ENCODE results near the gene BRD8. TPM values are rescaled to one million over a fixed set of nuclear protein-coding genes. Genes with fewer than 3 reads are reported as not detected.
"Not testable (repeated sequence)": the region's sequence is repeated elsewhere in the genome, so short reads cannot be mapped to it uniquely, and the experiment has no call there.

BRD8 gene, protein sequence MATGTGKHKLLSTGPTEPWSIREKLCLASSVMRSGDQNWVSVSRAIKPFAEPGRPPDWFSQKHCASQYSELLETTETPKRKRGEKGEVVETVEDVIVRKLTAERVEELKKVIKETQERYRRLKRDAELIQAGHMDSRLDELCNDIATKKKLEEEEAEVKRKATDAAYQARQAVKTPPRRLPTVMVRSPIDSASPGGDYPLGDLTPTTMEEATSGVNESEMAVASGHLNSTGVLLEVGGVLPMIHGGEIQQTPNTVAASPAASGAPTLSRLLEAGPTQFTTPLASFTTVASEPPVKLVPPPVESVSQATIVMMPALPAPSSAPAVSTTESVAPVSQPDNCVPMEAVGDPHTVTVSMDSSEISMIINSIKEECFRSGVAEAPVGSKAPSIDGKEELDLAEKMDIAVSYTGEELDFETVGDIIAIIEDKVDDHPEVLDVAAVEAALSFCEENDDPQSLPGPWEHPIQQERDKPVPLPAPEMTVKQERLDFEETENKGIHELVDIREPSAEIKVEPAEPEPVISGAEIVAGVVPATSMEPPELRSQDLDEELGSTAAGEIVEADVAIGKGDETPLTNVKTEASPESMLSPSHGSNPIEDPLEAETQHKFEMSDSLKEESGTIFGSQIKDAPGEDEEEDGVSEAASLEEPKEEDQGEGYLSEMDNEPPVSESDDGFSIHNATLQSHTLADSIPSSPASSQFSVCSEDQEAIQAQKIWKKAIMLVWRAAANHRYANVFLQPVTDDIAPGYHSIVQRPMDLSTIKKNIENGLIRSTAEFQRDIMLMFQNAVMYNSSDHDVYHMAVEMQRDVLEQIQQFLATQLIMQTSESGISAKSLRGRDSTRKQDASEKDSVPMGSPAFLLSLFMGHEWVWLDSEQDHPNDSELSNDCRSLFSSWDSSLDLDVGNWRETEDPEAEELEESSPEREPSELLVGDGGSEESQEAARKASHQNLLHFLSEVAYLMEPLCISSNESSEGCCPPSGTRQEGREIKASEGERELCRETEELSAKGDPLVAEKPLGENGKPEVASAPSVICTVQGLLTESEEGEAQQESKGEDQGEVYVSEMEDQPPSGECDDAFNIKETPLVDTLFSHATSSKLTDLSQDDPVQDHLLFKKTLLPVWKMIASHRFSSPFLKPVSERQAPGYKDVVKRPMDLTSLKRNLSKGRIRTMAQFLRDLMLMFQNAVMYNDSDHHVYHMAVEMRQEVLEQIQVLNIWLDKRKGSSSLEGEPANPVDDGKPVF
- 51.8 and 57.9 TPM in 2 replicates for total RNA-seq

- no peaks in the 10 kb centered on the region for H3K9me3 Mint-ChIP-seq
Measured at GRCh38 chr5:138178516-138179276, at the start of gene BRD8, which contains the start of gene KIF20A. BRD8 (minus strand) TSS chr5:138178630; CDS start chr5:138178614, 16 bp downstream. KIF20A (plus strand) TSS chr5:138179112; CDS start chr5:138179681, 569 bp downstream.

DNA sequence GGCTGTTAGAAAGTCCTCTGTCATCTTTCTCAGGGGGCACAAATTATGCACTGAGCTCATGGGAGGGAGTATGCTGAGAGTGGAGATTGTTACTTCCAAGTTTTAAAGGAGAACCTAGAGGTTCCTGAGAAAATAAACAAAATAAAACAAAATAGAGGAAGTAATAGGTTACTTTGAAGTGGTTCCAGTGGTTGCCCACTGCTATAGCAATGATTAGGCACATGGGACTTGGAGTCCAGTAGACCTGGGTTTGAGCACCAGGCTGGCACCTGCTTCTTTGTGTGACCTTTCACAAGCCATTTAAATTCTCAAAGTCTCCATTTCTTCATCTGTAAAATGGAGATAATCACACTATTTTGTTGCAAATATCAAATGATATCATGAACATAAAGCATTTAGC is 48.5 kb upstream of the BRD8 start:
- no peaks in the 10 kb centered on the region for H3K4me1 Mint-ChIP-seq (ENCODE audit: low read depth)
- no peak overlapping the region for H3K27ac Mint-ChIP-seq
- no peaks in the 10 kb centered on the region for H3K36me3 Mint-ChIP-seq (ENCODE audit: low read depth)
- intact Hi-C loops (cut with micrococcal nuclease): no loop called here
- no peak overlapping the region for H3K4me3 Mint-ChIP-seq
- peaks cover 18% of the 10 kb centered on the region for H3K27me3 Mint-ChIP-seq (ENCODE audit: insufficient read depth)
- H3K9me3 Mint-ChIP-seq: no peaks in the 10 kb centered on the region
- DNase-seq (ENCODE audit: low spot score): no peak

More at GRCh38 chr5:138178516-138179276, at the start of gene BRD8, which contains the start of gene KIF20A:
- DNase-seq (ENCODE audit: low spot score): peak; percentile 87
- intact Hi-C loops (cut with micrococcal nuclease): loop anchor here (1.0 to 2.0 kb wide), 10 partner anchors 35 to 397 kb away; partner anchors contain the start of genes CDC23, CDC25C, ETF1 and HSPA9
- H3K27me3 Mint-ChIP-seq (ENCODE audit: insufficient read depth): no peaks in the 10 kb centered on the region
- peaks cover 33% of the 10 kb centered on the region for H3K36me3 Mint-ChIP-seq (ENCODE audit: low read depth)
- H3K4me3 Mint-ChIP-seq: no peak within 1 kb of the TSS
- H3K4me1 Mint-ChIP-seq (ENCODE audit: low read depth): peaks cover 11% of the 10 kb centered on the region
- peak within 1 kb of the TSS; percentile 61 for H3K27ac Mint-ChIP-seq

- no peaks in the 10 kb centered on the region for H3K4me1 Mint-ChIP-seq (ENCODE audit: low read depth)
- no peak overlapping the region for H3K4me3 Mint-ChIP-seq
- H3K9me3 Mint-ChIP-seq: no peaks in the 10 kb centered on the region
- H3K27me3 Mint-ChIP-seq (ENCODE audit: insufficient read depth): peaks cover 18% of the 10 kb centered on the region
- no peak for DNase-seq (ENCODE audit: low spot score)
- H3K27ac Mint-ChIP-seq: no peak overlapping the region
- no peaks in the 10 kb centered on the region for H3K36me3 Mint-ChIP-seq (ENCODE audit: low read depth)
- intact Hi-C loops (cut with micrococcal nuclease): no loop called here
Measured at GRCh38 chr5:138224712-138225111, 46.3 kb upstream of the BRD8 start.

GRCh38 chr5:138223532-138223931 is 45.1 kb upstream of the BRD8 start:
- H3K36me3 Mint-ChIP-seq (ENCODE audit: low read depth): no peaks in the 10 kb centered on the region
- DNase-seq (ENCODE audit: low spot score): no peak
- H3K4me3 Mint-ChIP-seq: no peak overlapping the region
- no peaks in the 10 kb centered on the region for H3K9me3 Mint-ChIP-seq
- intact Hi-C loops (cut with micrococcal nuclease): no loop called here
- peaks cover 19% of the 10 kb centered on the region for H3K27me3 Mint-ChIP-seq (ENCODE audit: insufficient read depth)
- no peaks in the 10 kb centered on the region for H3K4me1 Mint-ChIP-seq (ENCODE audit: low read depth)
- no peak overlapping the region for H3K27ac Mint-ChIP-seq

GRCh38 chr5:138216799-138217198 is 38.4 kb upstream of the BRD8 start:
- H3K4me1 Mint-ChIP-seq (ENCODE audit: low read depth): peaks cover 13% of the 10 kb centered on the region
- H3K27ac Mint-ChIP-seq: no peak overlapping the region
- intact Hi-C loops (cut with micrococcal nuclease): no loop called here
- no peak for DNase-seq (ENCODE audit: low spot score)
- H3K9me3 Mint-ChIP-seq: no peaks in the 10 kb centered on the region
- H3K4me3 Mint-ChIP-seq: no peak overlapping the region
- H3K27me3 Mint-ChIP-seq (ENCODE audit: insufficient read depth): peaks cover 5% of the 10 kb centered on the region
- H3K36me3 Mint-ChIP-seq (ENCODE audit: low read depth): no peaks in the 10 kb centered on the region

DNA sequence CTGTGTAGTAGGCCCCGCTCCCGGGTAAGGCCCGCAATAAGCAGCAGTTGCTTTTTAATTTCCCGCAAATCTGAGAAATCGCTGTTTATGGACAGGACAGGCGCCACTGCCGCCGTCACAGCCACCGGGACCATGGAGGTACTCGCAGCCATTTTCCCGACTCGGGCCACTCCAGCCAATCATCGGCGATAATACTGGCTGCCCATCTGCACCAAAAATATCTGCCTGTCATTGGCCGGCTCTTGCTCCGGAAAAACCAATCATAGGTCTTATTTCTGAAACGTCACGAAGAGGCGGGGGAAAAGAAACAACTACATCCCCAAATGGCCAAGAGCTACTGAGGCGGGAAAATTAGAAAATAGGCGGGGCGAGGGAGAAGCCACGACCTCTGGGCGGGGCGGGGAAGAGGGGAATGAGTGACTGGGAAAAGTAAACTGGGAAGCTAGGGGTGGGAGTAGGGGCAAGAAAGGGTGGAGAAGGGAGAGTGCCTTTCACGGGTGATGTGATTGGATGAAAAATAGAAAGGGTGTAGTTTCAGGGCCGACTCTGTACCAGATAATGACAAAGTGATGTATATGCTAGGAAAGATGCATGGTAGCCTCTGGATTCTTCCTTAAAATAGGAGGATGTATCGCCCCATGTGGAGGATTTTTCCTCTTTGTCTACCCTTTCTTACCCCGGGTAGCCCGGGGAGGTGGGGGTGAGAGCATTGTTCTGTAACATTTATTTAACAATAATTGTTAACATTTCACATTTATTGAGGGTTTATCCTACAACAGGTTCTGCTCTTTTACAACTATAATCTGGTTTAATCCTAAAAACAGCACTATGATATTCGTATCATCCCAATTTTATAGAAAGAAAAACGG is 35.0 kb upstream of the BRD8 start, which contains the start of gene CDC23:
CDC23 (minus strand) TSS at position 163 of the 869 bp plus-strand sequence; CDS start at position 152, 11 bp downstream.
- Mint-ChIP-seq H3K4me1 (ENCODE audit: low read depth) (peaks cover 24% of the 10 kb centered on the region), H3K36me3 (ENCODE audit: low read depth) (peaks cover 3% of the 10 kb centered on the region), H3K27me3 (ENCODE audit: insufficient read depth) (no peaks in the 10 kb centered on the region), H3K9me3 (no peaks in the 10 kb centered on the region), H3K4me3 (peak within 1 kb of the TSS; percentile 96), H3K27ac (peak within 1 kb of the TSS; percentile 93)
- intact Hi-C loops (cut with micrococcal nuclease): loop anchor here (1.0 to 5.0 kb wide), 11 partner anchors 35 to 1894 kb away; partner anchors contain the start of genes BRD8, CDC25C, EGR1 and ETF1
- peak; percentile 89 for DNase-seq (ENCODE audit: low spot score)

DNA sequence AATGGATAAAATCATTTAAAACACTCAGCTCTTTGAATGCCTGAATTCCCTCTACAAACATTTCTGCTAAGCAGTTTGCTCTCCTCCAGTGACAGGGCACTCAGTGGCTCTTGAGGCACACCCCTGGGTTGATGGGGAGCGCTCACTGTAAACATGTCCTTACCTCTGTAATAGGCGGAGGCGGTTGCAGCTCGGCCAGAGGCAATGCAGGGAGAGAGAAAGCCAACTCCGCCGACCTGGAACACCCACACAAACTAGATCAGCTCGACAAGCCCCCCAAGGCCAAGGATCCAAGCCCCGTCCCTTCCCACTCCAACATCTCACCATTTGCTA is 34.4 kb upstream of the BRD8 start:
- Mint-ChIP-seq H3K27ac (peak overlapping the region; percentile 93), H3K36me3 (ENCODE audit: low read depth) (peaks cover 7% of the 10 kb centered on the region), H3K9me3 (no peaks in the 10 kb centered on the region), H3K27me3 (ENCODE audit: insufficient read depth) (no peaks in the 10 kb centered on the region), H3K4me3 (peak overlapping the region; percentile 96), H3K4me1 (ENCODE audit: low read depth) (peaks cover 24% of the 10 kb centered on the region)
- intact Hi-C loops (cut with micrococcal nuclease): loop anchor here (1.0 to 5.0 kb wide), 11 partner anchors 34 to 1895 kb away; partner anchors contain the start of genes BRD8, CDC25C, EGR1 and ETF1
- no peak for DNase-seq (ENCODE audit: low spot score)

GRCh38 chr5:138210985-138211384 is 32.6 kb upstream of the BRD8 start:
- Mint-ChIP-seq H3K4me3 (peak overlapping the region; percentile 81), H3K27me3 (ENCODE audit: insufficient read depth) (no peaks in the 10 kb centered on the region), H3K27ac (peak overlapping the region; percentile 31), H3K9me3 (no peaks in the 10 kb centered on the region), H3K36me3 (ENCODE audit: low read depth) (peaks cover 9% of the 10 kb centered on the region), H3K4me1 (ENCODE audit: low read depth) (peaks cover 24% of the 10 kb centered on the region)
- intact Hi-C loops (cut with micrococcal nuclease): loop anchor here (5.0 kb wide), 2 partner anchors 324 to 1896 kb away; partner anchors contain the start of gene PKD2L2
- no peak for DNase-seq (ENCODE audit: low spot score)

- H3K4me1 Mint-ChIP-seq (ENCODE audit: low read depth): not testable (repeated sequence)
Measured at GRCh38 chr5:138193859-138194258, 15.4 kb upstream of the BRD8 start.

GRCh38 chr5:138192826-138193225 is 14.4 kb upstream of the BRD8 start:
- no peak overlapping the region for H3K4me3 Mint-ChIP-seq
- no peaks in the 10 kb centered on the region for H3K27me3 Mint-ChIP-seq (ENCODE audit: insufficient read depth)
- H3K9me3 Mint-ChIP-seq: no peaks in the 10 kb centered on the region
- no peaks in the 10 kb centered on the region for H3K4me1 Mint-ChIP-seq (ENCODE audit: low read depth)
- H3K27ac Mint-ChIP-seq: no peak overlapping the region
- intact Hi-C loops (cut with micrococcal nuclease): no loop called here
- DNase-seq (ENCODE audit: low spot score): no peak
- H3K36me3 Mint-ChIP-seq (ENCODE audit: low read depth): peaks cover 33% of the 10 kb centered on the region

More at GRCh38 chr5:138193859-138194258, 15.4 kb upstream of the BRD8 start:
- H3K36me3 Mint-ChIP-seq (ENCODE audit: low read depth): peaks cover 28% of the 10 kb centered on the region
- H3K27me3 Mint-ChIP-seq (ENCODE audit: insufficient read depth); DNase-seq (ENCODE audit: low spot score); H3K4me3 Mint-ChIP-seq; H3K27ac Mint-ChIP-seq; H3K9me3 Mint-ChIP-seq; intact Hi-C loops (cut with micrococcal nuclease): not testable (repeated sequence)

- intact Hi-C loops (cut with micrococcal nuclease): no loop called here
- DNase-seq (ENCODE audit: low spot score): no peak
- Mint-ChIP-seq H3K4me3 (no peak overlapping the region), H3K27ac (no peak overlapping the region), H3K4me1 (ENCODE audit: low read depth) (no peaks in the 10 kb centered on the region), H3K27me3 (ENCODE audit: insufficient read depth) (no peaks in the 10 kb centered on the region), H3K9me3 (no peaks in the 10 kb centered on the region), H3K36me3 (ENCODE audit: low read depth) (peaks cover 53% of the 10 kb centered on the region)
Measured at GRCh38 chr5:138188626-138189025, 10.2 kb upstream of the BRD8 start.
